ENCODE results near the gene FERMT2.
A peak's percentile ranks its signal among the peaks of the same experiment; 100 is the strongest.
"Not testable (repeated sequence)": the region's sequence is repeated elsewhere in the genome, so short reads cannot be mapped to it uniquely, and the experiment has no call there.

FERMT2 gene

DNA sequence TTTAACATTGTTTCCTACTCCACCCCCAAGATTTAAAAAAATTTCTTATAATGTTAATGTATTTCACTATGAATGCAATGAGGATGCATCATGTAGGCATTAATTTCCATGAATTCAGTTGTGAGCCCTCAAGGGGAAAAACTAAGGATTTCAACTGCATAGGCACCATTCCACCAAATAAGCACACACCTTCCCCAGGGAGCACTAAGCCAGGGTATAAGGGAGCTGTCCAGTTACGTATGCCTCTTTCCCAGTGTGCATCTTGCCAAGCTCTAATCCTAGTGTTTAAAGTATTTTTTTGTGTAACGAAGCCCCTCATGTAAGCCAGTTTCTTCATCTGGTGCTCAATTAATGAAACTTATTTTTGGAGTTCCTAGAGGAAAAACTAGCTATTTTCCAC, 6.6 kb downstream of the FERMT2 start:
- DNase-seq, result no peak

DNA sequence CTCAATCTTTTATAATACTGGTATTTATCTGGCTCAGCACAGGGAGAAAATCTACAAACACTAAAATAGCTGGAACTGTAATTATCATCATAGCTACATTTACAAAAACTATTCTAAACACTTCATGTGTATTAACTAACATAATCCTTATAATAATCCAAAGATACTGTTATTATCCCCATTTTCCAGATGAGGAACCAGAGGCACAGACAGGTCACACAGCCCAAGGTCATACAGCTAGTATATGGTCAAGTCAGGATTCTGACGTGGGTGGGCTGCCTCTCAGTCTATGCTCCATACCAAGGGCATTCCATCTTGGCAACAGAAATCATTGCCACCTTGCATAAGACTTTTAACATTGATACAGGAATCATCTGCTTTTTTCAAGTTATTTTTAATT, 11.4 kb downstream of the FERMT2 start:
- no peak for DNase-seq

DNA sequence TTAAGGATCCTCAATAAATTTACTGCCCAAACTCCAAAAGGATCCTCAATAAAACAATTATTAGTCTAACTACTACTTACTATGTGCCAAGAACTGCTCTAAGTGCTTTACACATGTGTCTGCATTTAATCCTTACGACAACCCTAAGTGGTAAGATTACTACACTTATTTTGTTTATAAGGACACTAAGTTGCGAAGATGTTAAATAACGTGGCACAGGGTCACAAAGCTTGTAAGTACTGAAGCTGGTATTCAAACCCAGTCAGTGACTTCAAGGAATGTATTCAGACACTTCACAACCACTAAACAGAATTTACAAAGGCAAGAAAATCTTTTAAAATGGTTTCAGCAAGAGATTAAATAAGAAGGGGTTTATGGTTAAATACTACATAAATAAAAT, 13.0 kb downstream of the FERMT2 start:
- no peak for DNase-seq

DNA sequence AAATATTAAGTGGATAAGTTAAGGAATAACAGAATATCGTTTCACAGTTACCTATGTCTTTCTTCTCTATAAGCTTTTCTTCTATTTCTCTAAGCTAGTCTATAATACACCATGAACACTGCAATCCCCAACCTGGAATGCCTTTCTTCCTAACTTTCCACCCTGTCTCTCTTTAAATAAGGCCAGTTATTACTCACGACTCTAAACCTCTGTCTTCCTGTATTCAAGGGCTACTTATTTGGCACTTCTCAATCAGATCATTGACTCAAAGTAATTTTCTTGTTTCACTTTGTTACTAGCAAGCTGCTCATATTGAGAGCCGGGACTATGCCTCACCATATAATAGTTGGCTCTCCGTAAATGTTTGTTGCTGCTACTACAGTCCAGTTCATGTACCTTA, 13.5 kb downstream of the FERMT2 start:
- DNase-seq, result no peak

DNA sequence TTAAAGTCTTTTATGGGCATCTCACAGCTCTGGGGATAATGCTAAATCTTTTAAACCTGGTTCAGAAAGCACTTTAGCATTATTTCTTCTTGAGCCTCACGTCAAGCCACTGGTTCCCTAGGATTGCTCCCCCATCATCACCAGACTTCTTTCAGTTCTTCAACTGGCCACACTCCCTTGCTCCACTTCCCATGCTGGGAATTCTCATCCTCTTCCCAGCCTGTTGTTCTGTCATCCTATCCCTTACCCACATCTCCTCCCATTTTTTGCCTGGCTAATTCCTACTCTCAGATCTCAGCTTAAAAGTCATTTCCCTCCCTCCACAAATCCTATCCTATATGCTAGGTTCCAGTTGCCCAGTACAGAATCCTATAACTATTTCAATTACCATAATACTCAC, 14.4 kb downstream of the FERMT2 start:
- no peak for DNase-seq

DNA sequence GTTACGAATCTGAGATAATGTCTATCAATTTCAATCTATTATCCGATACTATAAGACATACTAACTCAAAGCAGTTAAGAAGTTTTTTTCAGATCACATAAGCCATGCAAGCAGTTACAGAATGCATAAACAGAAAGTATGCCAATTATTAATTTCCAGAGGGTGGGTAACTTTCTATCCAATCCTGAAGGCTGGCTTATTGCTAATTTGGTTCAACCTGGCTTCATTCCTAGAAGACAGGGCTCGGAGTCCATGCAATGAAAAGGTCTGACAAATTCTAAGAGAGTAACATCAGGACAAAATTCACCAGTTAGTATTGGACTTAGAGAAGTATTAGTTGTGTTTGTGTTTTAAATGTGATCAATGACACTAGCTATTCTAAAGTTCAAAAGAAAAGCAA, 15.0 kb downstream of the FERMT2 start:
- DNase-seq, result no peak

DNA sequence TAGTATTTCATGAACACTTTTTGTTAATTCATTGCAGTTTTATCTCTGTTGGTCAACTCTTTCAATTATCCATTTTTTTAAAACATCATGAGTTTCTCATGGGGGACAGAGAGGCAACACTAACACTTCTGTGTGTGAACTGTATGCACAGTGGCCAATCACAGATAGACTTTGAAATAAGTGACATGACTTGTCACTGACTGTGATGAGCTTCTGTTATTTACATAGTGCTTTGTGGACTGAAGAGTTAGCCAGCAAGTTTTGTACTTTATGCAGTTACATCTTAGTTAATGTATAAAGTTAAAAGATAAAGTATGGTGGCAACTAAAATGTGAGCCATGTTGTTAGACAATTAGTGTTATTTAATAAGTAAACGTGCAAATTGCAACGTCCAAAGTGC, 16.1 kb downstream of the FERMT2 start:
- DNase-seq, result no peak

DNA sequence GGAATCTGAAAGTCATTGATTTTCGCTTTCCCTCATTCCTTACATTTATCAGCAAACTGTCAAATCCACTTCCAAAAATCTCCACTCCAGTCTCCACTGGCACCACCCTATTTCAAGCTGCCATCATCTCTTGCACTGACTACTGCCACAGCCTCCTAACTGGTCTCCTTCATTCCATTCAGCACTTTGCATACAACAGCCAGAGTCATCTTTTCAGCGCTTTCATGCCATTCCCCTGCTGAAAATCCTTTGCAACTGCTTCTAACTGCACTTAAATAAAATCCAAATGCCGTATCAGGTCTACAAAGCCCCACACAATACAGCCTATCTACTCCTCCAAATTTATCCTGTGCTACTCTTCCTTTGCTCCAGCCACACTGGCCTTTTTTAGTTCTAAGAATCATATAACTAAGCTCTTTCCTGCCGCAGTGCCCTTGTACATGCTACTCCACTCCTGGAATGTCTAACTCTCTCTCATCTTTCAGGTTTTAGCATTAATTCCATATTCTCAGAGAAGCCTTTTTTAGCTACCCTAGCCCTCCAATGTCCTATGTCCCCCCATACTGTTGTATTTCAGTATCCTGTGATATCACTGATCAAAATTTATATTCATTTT, 21.6 kb downstream of the FERMT2 start:
- DNase-seq, result no peak

DNA sequence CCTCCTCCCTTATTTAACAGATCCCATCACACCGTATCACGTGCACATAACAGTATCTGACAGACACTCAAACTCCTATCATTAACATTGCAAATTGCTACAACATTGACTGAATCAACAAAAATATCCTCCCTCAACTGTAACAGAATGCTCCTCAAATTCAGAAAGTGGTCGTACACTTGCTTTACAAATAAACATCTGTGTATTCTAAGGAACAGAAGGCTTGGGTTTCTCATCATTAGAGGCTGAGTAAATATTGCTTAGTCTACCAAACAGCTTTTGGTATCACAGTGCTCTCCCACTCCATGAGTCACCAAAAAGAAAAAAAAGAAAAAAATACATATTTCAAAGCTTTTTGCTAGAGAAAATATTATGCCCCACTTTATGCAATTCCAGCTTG, 23.9 kb downstream of the FERMT2 start:
- DNase-seq, result no peak

DNA sequence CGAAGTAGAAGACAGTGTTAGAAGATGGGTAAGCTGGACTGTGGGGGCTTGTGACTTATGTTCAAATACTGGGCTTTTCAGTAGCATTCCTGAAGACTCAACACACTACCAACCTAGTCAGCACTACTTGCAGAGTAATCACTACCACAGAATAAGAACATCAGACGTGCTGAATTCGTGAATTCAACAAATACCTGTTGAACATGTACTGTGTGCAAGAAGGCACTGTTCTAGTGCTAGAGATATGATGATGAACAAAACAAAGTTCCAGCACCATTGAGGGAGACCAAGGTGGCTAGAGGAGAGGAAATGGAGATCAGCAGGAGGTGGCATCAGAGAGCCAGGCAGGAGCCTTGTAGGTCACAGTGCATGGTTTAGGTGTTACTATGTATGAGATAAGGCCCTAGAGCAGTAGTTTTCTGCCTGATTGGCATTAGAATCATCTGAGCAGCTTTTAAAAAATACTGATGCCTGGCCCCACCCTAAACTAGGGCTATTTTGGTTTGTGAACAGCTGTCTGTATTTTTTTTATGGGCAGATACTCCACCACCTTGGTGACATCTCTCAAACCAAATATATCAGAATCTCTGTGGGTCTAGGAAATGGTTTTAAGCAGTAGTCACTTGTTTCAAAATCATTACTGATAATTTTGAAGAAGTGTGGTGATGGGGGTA, 26.8 kb downstream of the FERMT2 start:
- DNase-seq, result no peak

DNA sequence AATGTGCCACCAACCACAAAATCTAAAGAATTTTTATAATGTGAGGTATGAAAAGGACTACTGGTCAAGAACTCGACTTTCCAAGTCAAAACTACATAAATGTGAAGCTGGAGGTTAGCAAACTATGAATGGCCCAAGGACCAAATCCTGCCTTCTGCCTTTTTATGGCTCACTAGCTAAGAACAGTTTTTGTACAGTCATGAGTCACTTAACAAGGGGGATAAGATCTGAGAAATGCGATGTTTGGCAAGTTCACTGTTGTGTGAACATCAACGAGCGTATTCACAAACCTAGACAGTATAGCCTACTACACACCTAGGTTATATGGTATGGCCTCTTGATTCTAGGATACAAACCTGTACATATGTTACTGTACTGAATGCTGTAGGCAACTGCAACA, 28.2 kb downstream of the FERMT2 start:
- DNase-seq, result no peak

DNA sequence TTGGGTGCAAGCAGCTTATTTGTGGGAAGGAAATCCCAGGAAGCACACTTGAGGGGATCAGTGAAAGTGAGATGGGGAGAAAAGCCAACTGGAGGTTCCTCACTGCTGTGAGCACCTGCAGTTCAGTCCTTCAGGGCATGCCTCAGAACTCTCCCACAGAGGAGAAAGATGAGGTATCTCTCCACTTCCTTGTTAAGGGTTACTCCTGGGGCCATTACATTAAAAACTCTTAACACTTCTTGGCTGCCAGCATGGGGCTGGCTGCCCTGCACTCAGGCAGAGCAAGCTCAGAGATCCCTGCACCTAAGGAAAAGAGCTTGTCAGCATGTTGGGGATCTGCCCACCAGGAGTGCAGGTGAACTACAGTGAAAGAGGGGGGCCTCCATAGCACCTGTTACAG, 28.8 kb downstream of the FERMT2 start:
- no peak for DNase-seq

DNA sequence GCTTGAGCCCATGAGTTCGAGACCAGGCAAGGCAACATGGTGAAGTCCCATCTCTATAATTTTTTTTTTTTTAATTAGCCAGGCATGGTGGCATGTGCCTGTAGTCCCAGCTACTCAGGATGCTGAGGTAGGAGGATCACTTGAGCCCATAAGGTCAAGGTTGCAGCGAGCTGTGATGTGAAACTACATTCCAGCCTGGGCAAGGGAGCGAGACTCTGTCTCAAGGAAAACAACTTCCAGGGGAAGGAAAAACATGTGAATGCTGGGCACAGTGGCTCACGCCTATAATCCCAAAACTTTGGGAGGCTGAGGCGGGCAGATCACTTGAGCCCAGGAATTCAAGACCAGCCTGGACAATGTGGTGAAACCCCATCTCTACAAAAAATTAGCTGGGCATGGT, 30.4 kb downstream of the FERMT2 start:
- not testable (repeated sequence) for DNase-seq

DNA sequence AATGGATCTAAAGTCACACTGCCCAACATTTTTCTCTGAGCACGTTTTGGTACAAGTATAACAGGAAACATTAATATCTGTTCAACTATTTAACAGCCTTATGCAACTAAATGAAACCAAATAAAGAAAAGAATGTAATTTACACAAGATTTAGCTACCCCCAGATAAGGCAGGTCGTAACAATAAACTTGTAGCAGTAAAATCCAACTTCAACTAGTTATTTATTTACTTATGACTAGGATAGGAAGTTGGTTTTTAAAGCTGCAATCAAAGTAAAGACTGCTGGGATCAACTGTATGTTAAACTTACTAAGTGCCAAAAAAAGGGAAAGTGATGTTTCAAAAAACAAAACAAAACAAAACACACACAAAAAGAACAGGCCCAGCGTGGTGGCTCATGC, 30.9 kb downstream of the FERMT2 start:
- DNase-seq, result no peak

DNA sequence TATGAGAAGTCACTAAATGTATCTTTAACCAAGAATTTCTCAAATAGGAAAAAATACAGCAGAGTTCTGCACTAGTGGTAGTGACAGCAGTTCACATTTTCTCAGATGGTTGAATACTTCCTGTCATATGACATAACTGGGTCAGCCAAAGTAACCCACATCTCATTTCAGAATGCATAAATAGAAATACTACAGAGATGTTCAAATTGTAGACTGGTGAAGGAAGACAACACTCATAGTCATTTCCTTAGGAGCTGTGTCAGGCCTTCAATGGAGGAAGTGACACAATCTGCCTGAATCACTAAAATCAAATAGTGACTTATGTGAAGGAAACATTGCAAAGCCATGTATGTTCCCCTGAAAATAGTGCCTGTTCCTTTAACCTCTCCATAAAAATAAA, 32.4 kb downstream of the FERMT2 start:
- peak in 1 of 58 donors; percentile 18 for DNase-seq

DNA sequence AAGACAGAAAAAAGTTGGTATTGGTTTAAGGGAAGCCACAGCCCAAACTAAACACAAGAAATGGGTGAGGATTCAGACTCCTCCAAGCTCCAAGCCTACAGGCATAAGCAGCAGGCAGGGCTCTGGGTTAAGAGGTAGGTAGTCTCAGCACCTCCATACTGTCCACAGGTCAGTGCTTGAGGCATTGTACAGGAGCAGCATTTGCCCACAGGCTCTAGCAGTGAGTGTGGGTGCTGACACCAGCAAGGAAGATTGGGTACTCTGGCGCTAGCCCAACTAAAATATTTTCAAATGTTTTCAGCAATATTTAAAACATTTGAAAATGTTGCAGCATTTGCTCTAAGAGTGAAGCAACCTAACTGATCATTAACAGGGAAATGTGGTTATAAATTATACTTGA, 33.1 kb downstream of the FERMT2 start:
- no peak for DNase-seq

DNA sequence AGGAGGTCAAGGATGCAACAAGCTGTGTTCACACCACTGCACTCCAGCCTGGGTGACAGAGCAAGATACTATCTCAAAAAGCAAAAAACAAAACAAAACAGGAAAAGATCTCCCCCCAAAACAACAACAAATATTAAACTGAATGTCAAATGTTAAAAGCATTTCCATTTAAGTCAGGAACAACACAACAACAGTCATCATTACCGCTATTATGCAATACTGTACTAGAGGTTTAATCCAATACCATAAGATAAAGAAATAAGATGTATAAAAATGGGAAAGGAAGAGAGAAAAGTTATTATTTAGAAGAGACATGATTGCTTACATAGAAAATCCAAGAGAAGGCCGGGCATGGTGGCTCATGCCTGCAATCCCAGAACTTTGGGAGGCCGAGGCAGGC, 36.6 kb downstream of the FERMT2 start:
- no peak for DNase-seq

DNA sequence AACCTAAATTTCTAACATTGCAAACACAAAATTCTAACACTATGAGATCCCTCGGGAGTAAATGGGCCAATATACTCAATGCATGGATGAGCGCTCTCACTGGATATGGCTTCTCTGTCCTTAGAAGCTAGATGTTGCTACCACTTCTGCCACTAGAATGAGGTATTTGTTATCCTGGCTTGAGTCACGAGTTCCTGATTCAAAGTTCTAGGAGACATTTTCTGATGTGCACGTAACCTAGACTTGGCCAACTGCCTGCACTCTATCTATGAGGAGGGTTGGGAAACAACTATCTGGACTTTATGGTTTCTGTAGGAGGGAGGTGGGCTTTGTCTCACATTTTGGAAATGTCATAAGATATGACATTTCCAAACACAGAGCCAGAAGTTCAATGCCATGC, 37.6 kb downstream of the FERMT2 start:
- DNase-seq, result no peak

DNA sequence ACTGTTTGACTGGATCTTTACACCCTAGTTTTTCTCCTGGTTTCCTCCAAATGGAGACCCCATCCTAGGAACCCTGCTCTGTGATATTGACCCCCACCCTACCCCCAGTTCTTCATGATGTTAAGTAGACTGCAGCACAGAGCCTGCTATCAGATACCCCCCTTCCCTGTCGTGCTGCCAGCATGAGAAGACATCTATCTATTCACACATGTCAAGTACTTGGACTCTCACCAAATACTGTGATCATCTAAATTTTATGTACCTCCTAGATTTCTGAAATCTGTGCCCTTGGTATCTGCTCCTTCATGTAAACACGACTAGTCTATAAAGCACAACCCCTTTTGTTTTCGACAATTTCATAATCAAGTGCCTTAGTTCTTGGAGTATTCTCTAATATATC, 38.9 kb downstream of the FERMT2 start:
- DNase-seq, result no peak

DNA sequence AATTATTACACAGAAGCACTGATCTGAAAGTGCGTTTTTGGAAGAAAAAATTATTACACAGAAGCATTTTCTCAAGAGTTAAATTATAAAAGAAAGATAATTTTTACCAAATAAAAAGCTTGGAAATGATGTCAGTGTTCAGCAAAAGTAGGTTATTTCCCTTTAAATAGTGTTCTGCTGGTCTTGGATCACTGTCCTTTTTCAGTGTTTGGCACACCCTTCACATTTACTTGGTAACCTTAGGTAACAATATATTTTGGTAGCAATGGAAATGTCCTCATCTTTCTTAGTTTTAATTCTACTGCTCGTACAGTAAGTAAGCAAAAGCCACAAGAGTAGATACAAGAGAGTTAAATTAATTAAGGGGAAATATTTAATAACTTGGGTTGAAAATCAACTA, 40.3 kb downstream of the FERMT2 start:
- DNase-seq, result no peak

DNA sequence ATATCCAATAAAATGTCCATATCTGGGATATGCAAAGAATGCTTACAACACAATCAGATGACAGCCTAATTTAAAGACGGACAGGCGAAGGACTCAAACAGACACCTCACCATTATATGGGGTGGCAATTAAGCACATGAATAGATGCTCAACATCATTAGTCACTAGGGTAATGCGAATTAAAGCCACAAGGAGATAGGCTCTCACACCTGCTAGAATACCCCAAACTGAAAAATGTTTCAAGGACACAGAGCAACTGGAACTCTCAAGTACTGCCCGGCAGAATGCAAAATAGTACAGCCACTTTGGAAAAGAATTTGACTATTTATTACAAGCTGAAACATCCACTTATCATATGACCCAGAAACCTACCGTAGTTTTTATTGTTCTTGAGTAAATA, 42.9 kb downstream of the FERMT2 start:
- no peak for DNase-seq

DNA sequence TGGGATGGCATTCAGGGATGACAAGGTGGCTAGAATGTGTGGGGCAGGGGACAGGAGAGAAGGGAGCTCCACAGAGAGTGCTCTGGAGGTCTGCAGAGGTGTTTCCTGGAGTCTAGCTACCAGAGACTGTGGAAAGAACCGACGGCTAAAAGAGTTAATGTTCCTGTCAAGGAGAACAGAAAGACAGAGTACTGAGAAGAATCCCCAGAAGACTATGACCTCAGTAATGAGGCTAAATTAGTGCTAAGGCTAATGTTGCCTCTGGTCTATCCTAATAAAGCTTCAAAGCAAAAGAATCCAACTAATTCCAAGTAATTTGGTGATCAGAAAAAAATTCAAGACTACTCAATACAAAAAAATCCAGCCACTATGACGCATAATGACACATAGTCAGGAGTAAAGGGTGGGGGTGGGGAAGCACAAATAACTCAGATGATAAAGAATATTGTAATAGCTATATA, 44.7 kb downstream of the FERMT2 start:
- no peak for DNase-seq

DNA sequence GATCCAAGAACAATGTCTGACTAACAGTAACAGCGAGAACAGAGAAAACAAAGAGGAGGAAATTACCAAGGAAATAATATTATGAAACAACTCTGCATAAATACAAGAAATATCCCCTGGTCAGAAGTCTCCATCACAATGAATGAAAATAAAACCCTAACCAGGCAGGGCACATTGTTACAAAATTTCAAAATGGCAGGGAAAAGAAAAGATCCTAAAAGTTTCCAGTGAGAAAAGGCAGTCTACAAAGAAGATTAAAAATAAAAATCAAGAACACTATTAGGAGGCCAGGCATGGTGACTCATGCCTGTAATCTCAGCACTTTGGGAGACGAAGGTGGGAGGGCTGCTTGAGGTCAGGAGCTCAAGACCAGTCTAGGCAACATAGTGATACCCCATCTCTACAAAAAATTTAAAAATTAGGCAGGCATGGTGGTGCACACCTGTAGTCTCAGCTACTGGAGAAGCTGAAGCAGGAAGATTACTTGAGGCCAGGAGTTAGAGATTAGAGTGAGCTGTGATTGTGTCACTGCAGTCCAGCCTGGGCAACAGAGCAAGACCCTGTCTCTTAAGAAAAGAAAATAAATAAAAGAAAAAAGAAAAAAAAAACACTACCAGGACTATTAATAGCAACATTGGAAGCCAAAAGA, 47.8 kb downstream of the FERMT2 start:
- DNase-seq, result no peak
